Right hindlimb (tissue), 1 donor: ENCODE results near the gene ITGA6.

Experiments used
- DNase-seq: peaks from one replicate; pipeline ENCODE4 v3.0.0-alpha.2; 2018

The ITGA6 gene

GRCh38 chr2:172416447-172417058 lies 10.8 kb upstream of the ITGA6 start:
- DNase-seq, result no peak

GRCh38 chr2:172420216-172420615 lies 7.2 kb upstream of the ITGA6 start:
- no peak for DNase-seq

DNA sequence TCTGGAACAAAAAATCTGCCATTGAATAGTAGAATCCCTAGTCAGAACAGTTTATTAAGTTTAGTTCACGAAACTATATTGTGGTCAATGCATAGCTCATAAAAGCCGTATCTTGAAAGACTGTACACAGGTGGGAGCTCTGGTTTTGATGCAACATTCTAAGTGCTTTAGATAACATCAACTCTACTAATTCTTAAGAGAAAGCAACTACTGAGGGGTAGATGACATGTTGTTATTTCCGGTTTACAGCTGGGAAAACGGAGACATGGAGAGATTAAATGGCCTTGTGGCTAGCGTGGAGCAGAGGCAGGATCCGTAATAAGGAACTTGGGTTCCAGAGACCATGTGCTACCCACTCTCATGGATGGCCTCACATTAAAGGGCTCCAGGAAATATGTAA lies 4.2 kb upstream of the ITGA6 start:
- no peak for DNase-seq

- DNase-seq, result no peak
Observed at GRCh38 chr2:172425336-172425735, 2.0 kb upstream of the ITGA6 start.

- no peak for DNase-seq
Observed at GRCh38 chr2:172426635-172427255, 641 bp upstream of the ITGA6 start.

GRCh38 chr2:172427990-172428831 lies 825 bp downstream of the ITGA6 start:
- peak; percentile 55 for DNase-seq

DNA sequence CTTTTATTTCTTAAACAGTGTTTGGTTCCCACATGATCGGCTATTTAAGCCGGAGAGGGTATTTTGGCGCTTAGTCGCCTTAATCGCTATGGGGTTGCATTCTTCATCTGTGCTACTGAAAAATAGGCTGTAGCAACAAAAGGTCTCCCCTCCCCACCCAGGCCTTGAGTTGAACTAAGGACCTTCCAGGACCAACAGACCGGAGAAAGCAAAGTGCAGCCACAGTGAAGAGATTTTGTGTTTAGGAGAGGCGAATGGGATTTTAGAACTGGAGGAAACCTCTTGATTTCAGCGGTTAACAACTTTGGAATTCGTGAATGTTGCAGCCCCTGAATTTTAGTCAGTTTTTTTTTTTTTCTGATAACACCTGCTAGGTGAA lies 1.4 kb downstream of the ITGA6 start:
- DNase-seq, result no peak

GRCh38 chr2:172429301-172429968 lies 2.0 kb downstream of the ITGA6 start:
- no peak for DNase-seq

DNA sequence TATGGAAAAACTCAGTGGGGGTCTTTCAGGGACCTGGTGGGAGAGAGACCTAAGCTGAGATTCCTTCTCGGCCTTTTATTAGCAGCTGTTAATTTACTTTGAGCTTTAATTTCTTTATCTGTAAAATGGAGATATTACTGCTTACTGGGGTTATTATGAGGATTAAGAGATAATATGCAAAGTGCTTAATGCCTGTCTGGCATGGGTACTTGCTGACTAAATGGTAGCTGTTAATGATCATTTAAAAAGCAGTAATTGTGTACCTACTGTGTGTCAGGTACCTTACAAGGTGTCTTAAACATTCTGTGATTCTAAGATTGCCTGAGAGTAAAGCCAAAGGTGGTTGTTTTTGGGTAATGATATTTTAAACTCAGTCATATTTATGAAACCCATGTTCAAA lies 2.6 kb downstream of the ITGA6 start:
- DNase-seq, result no peak

- DNase-seq, result no peak
Observed at GRCh38 chr2:172430678-172431077, 3.3 kb downstream of the ITGA6 start.

GRCh38 chr2:172431463-172431862 lies 4.1 kb downstream of the ITGA6 start:
- peak; percentile 57 for DNase-seq

GRCh38 chr2:172431993-172432392 lies 4.6 kb downstream of the ITGA6 start:
- DNase-seq, result no peak

- no peak for DNase-seq
Observed at GRCh38 chr2:172433144-172433543, 5.8 kb downstream of the ITGA6 start.

GRCh38 chr2:172434821-172435605 lies 7.6 kb downstream of the ITGA6 start:
- no peak for DNase-seq

GRCh38 chr2:172435606-172435911 lies 8.2 kb downstream of the ITGA6 start:
- DNase-seq, result no peak

DNA sequence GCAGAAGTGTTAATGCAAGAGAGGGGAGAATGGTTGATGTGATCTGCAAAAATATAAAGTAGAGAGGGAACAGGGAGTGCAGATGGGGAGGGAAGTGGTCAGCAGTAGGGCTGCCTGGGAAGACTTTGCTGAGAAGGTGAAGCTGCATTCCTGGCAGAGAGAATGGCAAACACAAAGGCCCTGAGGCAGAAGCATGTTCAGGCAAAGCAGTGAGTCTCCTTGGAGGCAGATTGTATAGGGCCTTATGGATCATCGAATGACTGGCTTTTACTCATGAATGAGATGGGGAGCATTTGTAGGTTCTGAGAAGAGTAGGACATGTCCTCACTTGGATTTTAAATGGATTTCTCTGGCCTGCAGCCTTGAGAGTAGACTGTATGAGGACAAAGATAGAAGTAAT lies 9.5 kb downstream of the ITGA6 start:
- DNase-seq, result no peak

GRCh38 chr2:172437419-172438341 lies 10.3 kb downstream of the ITGA6 start:
- DNase-seq, result no peak

DNA sequence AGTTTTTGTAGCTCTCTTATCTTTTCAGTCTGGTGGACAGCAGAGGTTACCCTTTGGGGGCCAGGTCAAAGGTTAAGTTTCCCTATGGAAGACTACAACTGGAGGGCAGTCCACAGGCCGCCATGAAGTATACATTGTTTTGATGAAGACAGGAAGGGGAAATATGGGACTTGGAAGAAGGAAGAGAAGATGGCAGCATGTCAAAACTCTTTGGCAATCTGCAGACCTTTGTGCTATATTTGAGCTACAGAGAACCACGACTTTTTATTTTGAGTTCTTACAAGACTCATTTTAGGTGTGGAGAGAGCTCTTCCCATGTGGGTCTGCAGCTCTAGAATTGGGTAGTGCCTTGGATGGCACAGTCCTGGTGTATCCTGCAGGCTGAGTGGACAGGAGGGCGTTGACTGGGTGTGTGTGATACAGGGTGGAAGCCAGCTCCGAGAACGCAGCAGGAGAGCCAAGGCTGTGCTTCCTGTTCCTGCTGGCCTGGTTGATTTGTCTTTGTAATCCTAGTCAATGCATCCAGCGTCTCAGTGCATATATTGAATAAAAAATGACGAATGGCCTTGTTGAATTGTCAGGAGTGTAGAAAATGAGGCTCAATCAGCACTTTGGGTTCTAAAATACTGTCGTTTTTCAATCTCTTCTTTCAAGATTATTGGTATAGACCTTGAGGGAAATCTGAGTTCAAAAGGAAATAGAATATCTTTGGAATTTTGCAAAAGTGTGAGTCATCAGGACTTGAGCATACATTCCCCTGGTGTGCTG lies 11.5 kb downstream of the ITGA6 start:
- no peak for DNase-seq

- DNase-seq, result no peak
Observed at GRCh38 chr2:172439509-172439860, 12.1 kb downstream of the ITGA6 start.

DNA sequence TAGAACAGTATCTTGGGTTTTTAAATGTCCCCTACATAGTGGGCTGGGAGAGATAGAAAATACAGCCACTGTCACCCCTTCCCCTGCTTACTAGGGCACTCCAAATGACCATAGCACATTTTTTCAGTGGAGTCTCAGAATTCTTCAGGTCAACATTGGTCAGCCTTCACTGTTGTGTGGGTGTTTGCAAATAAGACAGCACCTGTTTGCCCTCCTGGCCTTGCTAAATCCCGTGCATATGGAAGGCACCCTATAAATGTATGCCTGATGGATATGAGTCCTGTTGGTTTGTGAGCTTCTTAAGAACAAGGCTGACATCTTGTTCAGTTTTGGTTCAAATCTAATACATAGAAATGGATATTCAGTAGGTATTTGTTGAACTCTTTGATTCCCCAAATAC lies 12.5 kb downstream of the ITGA6 start:
- DNase-seq, result no peak

DNA sequence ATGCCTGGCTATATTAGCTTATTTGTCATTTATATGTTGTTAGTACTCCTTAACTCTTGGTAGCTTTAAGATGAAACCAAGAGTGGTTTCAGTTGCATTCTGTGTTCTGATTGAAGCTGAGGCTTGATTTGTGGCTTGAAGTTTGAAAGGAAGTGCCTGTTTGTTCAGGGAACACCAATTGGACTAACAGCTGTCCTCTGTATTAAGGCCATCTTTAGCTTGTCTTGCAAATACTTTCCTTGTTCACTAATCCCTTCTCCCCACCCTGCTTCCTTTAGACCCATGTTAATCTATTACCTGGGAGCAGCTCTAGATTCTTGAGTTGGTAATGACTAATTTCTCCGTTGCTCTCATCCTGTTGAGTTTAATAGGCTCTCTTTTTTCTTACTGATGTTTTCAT lies 13.4 kb downstream of the ITGA6 start:
- DNase-seq, result no peak
